Smooth muscle cell (in vitro differentiated cells): Measurements from ENCODE around the gene CIART. TPM values are rescaled to one million over a fixed set of nuclear protein-coding genes. Genes with fewer than 3 reads are reported as not detected.
"Not testable (repeated sequence)": the region's sequence is repeated elsewhere in the genome, so short reads cannot be mapped to it uniquely, and the experiment has no call there.

Source experiments
- DNase-seq: peaks from one replicate; lab custom pipeline; 2025; ENCODE audit not compliant: unreplicated experiment; lab: John Stamatoyannopoulos, UW
- H2AFZ ChIP-seq: fragments of 200-600 bp; sonication (generic); 2 replicates; pipeline ENCODE4 v1.6.0; 2016; ENCODE audit warnings: antibody characterized with exemption, low read depth, mild to moderate bottlenecking
- H3F3A ChIP-seq: fragments of 200-600 bp; sonication (generic); 2 replicates; pipeline ENCODE4 v1.6.0; 2017; ENCODE audit warnings: antibody characterized with exemption, low read depth
- H3K27ac ChIP-seq: fragments of 200-600 bp; sonication (generic); 2 replicates; pipeline ENCODE4 v1.5.1; 2016; ENCODE audit warnings: low read depth, mild to moderate bottlenecking
- H3K27me3 ChIP-seq: fragments of 200-600 bp; sonication (generic); 2 replicates; pipeline ENCODE4 v1.6.1; 2016; ENCODE audit warnings: low read depth, mild to moderate bottlenecking
- H3K36me3 ChIP-seq: fragments of 200-600 bp; sonication (generic); 2 replicates; pipeline ENCODE4 v1.5.1; 2016; ENCODE audit warnings: low read depth
- H3K4me1 ChIP-seq: fragments of 200-600 bp; sonication (generic); 2 replicates; pipeline ENCODE4 v1.5.1; 2016; ENCODE audit warnings: low read depth
- H3K4me2 ChIP-seq: fragments of 200-600 bp; sonication (generic); 2 replicates; pipeline ENCODE4 v1.6.0; 2016; ENCODE audit warnings: mild to moderate bottlenecking
- H3K4me3 ChIP-seq: fragments of 200-600 bp; sonication (generic); 2 replicates; pipeline ENCODE4 v1.5.1; 2016; ENCODE audit warnings: mild to moderate bottlenecking
- H3K79me2 ChIP-seq: fragments of 200-600 bp; sonication (generic); 2 replicates; pipeline ENCODE4 v1.6.0; 2016; ENCODE audit warnings: low read depth, mild to moderate bottlenecking
- H3K9ac ChIP-seq: fragments of 200-600 bp; sonication (generic); 2 replicates; pipeline ENCODE4 v1.6.0; 2016; ENCODE audit warnings: low read depth
- H3K9me3 ChIP-seq: fragments of 200-600 bp; sonication (generic); replicated peaks from 2 replicates; pipeline ENCODE4 v1.5.1; 2016; ENCODE audit warnings: low read depth
- H4K20me1 ChIP-seq: fragments of 200-600 bp; sonication (generic); 2 replicates; pipeline ENCODE4 v1.6.0; 2016; ENCODE audit warnings: low read depth
- WGBS: methylation state at CpG from one replicate; pipeline ENCODE4 v1.1.7; 2016; ENCODE audit warnings: low lambda C conversion rate; 5-methylcytosine and 5-hydroxymethylcytosine counted together
- polyA plus RNA-seq: library from polyadenylated mRNA; unstranded; fragments of >200 nt; fragmentation: Nextera tagmentation; extraction: Ambion mirVana; gene quantifications from 2 replicates; pipeline ENCODE4 v1.2.1, GENCODE V29; 2016
- total RNA-seq: library from RNA; depleted of rRNA; stranded (reverse); fragments of >200 nt; gene quantifications from 2 replicates; pipeline ENCODE4 v1.2.3, GENCODE V29; 2014
- TF ChIP-seq, protein P1 (sequence below): fragments of 200-600 bp; sonication (generic); IDR thresholded peaks from 2 replicates; pipeline ENCODE4 v1.5.1; 2017; ENCODE audit warnings: borderline replicate concordance, mild to moderate bottlenecking, antibody characterized with exemption; ENCODE audit not compliant: insufficient read depth, poor library complexity, severe bottlenecking

CIART gene
- total and polyA plus RNA-seq, 2 experiments from 2014 or later: 7.2 to 13.1 TPM

DNA sequence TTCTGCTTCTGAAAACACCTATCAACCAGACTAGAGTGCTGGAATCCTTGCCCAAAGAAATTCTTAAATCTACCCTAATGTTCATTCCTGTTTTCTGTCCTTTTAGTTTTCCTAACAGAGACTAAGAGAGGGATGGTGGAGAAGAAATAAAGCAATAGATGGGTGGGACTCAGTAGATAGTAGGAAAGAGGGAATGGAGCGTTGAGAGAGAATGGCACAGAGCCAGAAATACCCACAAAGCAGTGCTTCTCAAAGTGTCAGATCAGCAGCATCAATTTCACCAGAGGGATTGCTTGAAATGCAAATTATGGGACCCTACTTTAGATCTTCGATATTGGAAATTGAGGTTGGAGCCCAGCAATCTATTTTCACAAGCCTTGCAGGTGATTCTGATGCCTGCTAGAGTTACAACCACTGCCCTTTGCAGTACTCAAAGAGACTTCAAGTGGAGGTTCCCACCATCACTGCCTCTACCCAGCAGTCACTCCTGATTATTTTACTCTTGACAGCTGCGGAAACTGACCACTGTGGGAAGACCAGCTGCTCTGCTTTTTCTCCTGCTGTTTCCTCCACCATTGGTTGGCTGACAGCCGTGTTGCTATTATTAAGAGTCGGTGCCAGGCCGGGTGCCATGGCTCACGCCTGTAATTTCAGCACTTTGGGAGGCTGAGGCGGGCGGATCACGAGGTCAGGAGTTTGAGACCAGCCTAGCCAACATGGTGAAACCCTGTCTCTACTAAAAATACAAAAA is 27.6 kb downstream of the CIART start:
- Histone ChIP-seq H3K9me3 (no peaks in the 10 kb centered on the region), H3K4me2 (no peak overlapping the region), H3K27me3 (no peaks in the 10 kb centered on the region), H2AFZ (no peak overlapping the region), H3K36me3 (no peaks in the 10 kb centered on the region), H4K20me1 (no peaks in the 10 kb centered on the region), H3K27ac (no peak overlapping the region), H3K4me1 (no peaks in the 10 kb centered on the region), H3K4me3 (no peak overlapping the region), H3K9ac (no peak overlapping the region), H3F3A (peaks cover 12% of the 10 kb centered on the region), H3K79me2 (no peaks in the 10 kb centered on the region)
- TF ChIP-seq, protein P1, sequence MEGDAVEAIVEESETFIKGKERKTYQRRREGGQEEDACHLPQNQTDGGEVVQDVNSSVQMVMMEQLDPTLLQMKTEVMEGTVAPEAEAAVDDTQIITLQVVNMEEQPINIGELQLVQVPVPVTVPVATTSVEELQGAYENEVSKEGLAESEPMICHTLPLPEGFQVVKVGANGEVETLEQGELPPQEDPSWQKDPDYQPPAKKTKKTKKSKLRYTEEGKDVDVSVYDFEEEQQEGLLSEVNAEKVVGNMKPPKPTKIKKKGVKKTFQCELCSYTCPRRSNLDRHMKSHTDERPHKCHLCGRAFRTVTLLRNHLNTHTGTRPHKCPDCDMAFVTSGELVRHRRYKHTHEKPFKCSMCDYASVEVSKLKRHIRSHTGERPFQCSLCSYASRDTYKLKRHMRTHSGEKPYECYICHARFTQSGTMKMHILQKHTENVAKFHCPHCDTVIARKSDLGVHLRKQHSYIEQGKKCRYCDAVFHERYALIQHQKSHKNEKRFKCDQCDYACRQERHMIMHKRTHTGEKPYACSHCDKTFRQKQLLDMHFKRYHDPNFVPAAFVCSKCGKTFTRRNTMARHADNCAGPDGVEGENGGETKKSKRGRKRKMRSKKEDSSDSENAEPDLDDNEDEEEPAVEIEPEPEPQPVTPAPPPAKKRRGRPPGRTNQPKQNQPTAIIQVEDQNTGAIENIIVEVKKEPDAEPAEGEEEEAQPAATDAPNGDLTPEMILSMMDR: no peak
- WGBS: 89% methylated on average over 10 of the region's 10 CpGs
- no peak for DNase-seq

DNA sequence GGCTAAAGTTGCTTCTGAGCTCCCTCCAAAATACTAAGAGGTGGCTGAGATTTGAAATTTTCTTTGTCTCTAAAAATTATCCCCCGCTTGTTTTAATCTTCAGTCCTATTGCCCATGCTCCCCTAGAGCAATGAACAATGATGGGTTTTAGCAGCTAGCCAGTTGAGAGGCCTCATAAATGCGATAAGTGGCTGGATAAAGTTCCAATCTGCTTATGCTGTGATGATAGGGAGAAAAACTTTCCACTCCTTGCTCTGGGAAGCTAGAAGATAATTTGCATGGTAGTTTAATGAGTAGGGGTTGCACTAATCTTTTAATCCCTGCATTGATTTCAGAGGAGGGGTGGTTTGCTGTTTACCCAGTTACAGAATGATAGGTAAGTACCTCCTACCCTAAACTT is 29.4 kb downstream of the CIART start:
- Histone ChIP-seq H3K27ac (no peak overlapping the region), H4K20me1 (no peaks in the 10 kb centered on the region), H3K4me3 (no peak overlapping the region), H3F3A (peaks cover 12% of the 10 kb centered on the region), H3K27me3 (no peaks in the 10 kb centered on the region), H3K9me3 (no peaks in the 10 kb centered on the region), H3K4me2 (no peak overlapping the region), H2AFZ (no peak overlapping the region), H3K36me3 (no peaks in the 10 kb centered on the region), H3K4me1 (no peaks in the 10 kb centered on the region), H3K79me2 (no peaks in the 10 kb centered on the region), H3K9ac (no peak overlapping the region)
- WGBS: 80% methylated on average over 2 of the region's 2 CpGs
- TF ChIP-seq, protein P1: no peak
- no peak for DNase-seq

DNA sequence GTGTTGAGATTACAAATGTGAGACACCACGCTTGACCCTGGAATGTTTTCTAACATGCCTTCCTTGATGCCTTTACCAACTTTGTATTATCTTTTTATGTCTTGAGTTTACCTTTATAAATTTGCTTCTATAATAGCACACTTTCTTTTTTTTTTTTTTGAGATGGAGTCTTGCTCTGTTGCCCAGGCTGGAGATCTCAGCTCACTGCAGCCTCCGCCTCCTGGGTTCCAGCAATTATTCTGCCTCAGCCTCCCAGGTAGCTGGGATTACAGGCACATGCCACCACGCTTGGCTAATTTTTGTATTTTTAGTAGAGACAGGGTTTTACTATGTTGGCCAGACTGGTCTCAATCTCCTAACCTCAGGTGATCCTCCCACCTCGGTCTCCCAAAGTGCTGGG is 32.3 kb downstream of the CIART start:
- H3K27me3 ChIP-seq, H3K79me2 ChIP-seq, H3K4me2 ChIP-seq, H4K20me1 ChIP-seq, H3F3A ChIP-seq, H3K36me3 ChIP-seq, H3K9me3 ChIP-seq, H3K9ac ChIP-seq, H3K27ac ChIP-seq, DNase-seq, H3K4me1 ChIP-seq, H2AFZ ChIP-seq, H3K4me3 ChIP-seq: not testable (repeated sequence)
- 94% methylated on average over 4 of the region's 4 CpGs for WGBS

DNA sequence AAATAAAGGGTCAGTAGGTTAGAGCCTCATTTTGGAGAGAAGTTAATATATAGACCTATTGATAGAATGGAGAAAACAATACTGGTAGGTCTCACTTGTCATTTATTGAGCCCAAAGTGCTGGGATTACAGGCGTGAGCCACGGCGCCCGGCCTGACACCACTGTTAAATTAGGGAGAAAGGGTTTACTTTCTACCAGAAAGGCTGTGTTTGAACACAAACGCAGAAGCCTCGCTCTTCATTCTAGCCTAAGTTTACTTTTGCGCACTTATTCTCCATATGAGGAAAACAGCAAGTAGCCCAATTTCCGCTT is 38.3 kb downstream of the CIART start:
- peak overlapping the region; percentile 94 for H3K4me2 ChIP-seq
- peaks cover 7% of the 10 kb centered on the region for H3K4me1 ChIP-seq
- no peaks in the 10 kb centered on the region for H3F3A ChIP-seq
- peak overlapping the region; percentile 94 for H2AFZ ChIP-seq
- H3K4me3 ChIP-seq: peak overlapping the region; percentile 96
- no peaks in the 10 kb centered on the region for H3K27me3 ChIP-seq
- no peaks in the 10 kb centered on the region for H3K36me3 ChIP-seq
- no peaks in the 10 kb centered on the region for H3K9me3 ChIP-seq
- peaks cover 30% of the 10 kb centered on the region for H3K79me2 ChIP-seq
- DNase-seq: no peak
- peak overlapping the region; percentile 85 for H3K9ac ChIP-seq
- 95% methylated on average over 8 of the region's 8 CpGs for WGBS
- peak overlapping the region; percentile 67 for H3K27ac ChIP-seq
- TF ChIP-seq, protein P1: no peak
- peaks cover 12% of the 10 kb centered on the region for H4K20me1 ChIP-seq
